ENCODE measurements around the gene FTCDNL1. TPM values are rescaled to one million over a fixed set of nuclear protein-coding genes. Genes with fewer than 3 reads are reported as not detected.

Gene FTCDNL1
- total and polyA plus RNA-seq, 4 donors: 2.1 to 5.3 (median 4.1) TPM

DNA sequence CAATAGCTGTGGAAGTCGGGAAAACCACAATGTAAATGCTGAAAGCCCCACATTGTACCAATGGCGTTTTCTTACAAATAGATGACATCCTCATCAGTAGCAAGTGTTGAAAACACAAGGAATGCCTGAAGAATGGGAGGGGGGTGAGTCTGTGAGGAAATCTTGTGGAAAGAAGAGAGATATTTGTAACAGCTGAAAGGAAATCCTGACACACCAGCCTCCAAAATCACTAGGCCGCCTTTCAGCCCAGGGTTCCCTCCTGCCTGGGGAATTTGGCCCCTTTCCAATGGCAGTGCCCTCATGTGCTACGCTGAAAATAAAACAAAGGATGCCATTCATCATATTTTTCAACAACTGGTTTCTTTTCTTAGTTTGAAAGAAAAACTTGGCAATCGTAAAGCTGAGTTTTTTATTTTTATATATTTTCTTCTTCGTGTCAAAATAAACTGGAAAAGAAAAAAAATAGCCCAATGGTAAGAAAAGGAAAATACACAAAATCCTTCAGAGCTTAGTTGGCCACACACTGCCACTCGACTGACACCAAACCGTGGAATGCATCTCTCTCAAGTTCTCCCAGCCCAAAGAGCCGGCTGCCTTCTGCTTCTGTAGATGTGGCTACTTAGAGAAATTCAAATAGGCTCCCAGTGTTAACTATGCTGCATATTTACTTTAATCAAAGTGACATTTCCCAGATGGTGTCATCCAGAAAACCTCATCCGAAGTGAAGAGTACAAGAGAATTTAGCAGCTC is 52.0 kb downstream of the FTCDNL1 start (continued):
- no peak for TF ChIP-seq RXRA (IDR thresholded peaks at IDR 0.05)
- TF ChIP-seq HNF4G (IDR thresholded peaks at IDR 0.05): no peak
- TF ChIP-seq, protein P1, sequence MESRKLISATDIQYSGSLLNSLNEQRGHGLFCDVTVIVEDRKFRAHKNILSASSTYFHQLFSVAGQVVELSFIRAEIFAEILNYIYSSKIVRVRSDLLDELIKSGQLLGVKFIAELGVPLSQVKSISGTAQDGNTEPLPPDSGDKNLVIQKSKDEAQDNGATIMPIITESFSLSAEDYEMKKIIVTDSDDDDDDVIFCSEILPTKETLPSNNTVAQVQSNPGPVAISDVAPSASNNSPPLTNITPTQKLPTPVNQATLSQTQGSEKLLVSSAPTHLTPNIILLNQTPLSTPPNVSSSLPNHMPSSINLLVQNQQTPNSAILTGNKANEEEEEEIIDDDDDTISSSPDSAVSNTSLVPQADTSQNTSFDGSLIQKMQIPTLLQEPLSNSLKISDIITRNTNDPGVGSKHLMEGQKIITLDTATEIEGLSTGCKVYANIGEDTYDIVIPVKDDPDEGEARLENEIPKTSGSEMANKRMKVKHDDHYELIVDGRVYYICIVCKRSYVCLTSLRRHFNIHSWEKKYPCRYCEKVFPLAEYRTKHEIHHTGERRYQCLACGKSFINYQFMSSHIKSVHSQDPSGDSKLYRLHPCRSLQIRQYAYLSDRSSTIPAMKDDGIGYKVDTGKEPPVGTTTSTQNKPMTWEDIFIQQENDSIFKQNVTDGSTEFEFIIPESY (IDR thresholded peaks at IDR 0.05): no peak
- no peak for TF ChIP-seq GABPA (IDR thresholded peaks at IDR 0.05 in 1 of 2, conservative IDR thresholded peaks at IDR 0.05 in 1 of 2)
- no peak for TF ChIP-seq FOXA1 (IDR thresholded peaks at IDR 0.05)
- TF ChIP-seq JUND (IDR thresholded peaks at IDR 0.05): no peak
- no peak for TF ChIP-seq RAD21 (IDR thresholded peaks at IDR 0.05)

DNA sequence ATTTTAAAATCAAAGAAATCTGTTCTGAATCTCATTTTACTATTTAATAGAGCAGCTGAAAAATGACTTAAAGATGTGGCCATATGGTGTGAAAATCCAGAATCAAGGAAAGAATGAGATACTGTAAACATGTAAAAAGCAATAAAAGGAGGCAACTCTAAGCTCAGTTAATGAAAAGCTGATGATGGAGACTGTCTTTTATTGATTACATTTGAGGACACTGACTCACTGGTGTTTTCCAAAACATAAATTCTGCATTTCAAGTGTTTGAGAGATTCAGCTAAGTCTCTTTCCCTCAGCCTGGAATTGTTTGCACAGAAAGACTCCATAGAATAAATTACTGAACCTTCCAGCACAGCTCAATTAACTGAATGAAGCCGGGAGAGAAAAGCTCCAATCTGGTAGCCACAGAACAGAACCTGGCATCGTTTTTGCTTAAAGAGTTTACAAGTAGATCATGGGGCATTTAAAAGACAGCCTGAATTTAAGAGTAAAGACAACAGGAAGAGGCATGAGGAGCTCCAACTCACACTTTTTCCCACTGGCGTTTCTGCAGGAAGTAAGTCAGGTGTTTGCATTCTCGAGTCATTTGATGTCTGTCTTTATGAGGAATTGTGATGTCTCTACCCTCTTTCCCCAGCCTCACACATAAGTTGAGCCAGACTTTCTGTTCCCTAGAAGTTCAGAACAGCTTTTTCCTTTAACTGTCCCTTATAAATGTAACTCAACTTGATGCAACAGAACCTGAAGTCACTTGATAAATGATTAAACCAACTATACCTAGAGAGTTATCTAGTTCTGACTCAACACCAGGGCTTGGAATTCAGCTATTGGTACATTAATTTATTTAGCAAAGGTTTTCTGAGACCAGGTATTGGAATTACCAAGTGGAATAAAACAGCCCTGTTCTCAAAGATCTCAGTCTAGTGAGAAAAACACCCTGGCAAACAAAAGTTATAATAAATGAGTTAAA is 53.3 kb downstream of the FTCDNL1 start:
- Histone ChIP-seq H3K9ac (ENCODE audit: low read depth in 1 of 2, low read length in 2 of 2) (no peak overlapping the region), H3K27me3 (ENCODE audit: control insufficient read depth in 4 of 4, insufficient read depth in 4 of 4, low read length in 3 of 4) (no peaks in the 10 kb centered on the region), H3K27ac (ENCODE audit: low read depth in 1 of 2, low read length in 2 of 2) (no peak overlapping the region), H3K9me3 (ENCODE audit: control insufficient read depth in 4 of 4, low read length in 3 of 4) (no peaks in the 10 kb centered on the region), H3K4me3 (ENCODE audit: low read depth in 1 of 3, low read length in 3 of 3) (no peak overlapping the region), H3K36me3 (ENCODE audit: control insufficient read depth in 4 of 4, insufficient read depth in 3 of 4, low read depth in 1 of 4, low read length in 3 of 4) (no peaks in the 10 kb centered on the region), H3K4me1 (ENCODE audit: control insufficient read depth in 4 of 4, insufficient read depth in 4 of 4, low read length in 3 of 4) (no peaks in the 10 kb centered on the region)
- DNase-seq (ENCODE audit: low spot score): no peak
- TF ChIP-seq HNF4A (conservative IDR thresholded peaks at IDR 0.05) (no peak), GABPA (IDR thresholded peaks at IDR 0.05 in 1 of 2, conservative IDR thresholded peaks at IDR 0.05 in 1 of 2) (no peak), FOXA1 (IDR thresholded peaks at IDR 0.05) (no peak), TAF1 (conservative IDR thresholded peaks at IDR 0.05) (no peak)
- TF ChIP-seq, protein P2, sequence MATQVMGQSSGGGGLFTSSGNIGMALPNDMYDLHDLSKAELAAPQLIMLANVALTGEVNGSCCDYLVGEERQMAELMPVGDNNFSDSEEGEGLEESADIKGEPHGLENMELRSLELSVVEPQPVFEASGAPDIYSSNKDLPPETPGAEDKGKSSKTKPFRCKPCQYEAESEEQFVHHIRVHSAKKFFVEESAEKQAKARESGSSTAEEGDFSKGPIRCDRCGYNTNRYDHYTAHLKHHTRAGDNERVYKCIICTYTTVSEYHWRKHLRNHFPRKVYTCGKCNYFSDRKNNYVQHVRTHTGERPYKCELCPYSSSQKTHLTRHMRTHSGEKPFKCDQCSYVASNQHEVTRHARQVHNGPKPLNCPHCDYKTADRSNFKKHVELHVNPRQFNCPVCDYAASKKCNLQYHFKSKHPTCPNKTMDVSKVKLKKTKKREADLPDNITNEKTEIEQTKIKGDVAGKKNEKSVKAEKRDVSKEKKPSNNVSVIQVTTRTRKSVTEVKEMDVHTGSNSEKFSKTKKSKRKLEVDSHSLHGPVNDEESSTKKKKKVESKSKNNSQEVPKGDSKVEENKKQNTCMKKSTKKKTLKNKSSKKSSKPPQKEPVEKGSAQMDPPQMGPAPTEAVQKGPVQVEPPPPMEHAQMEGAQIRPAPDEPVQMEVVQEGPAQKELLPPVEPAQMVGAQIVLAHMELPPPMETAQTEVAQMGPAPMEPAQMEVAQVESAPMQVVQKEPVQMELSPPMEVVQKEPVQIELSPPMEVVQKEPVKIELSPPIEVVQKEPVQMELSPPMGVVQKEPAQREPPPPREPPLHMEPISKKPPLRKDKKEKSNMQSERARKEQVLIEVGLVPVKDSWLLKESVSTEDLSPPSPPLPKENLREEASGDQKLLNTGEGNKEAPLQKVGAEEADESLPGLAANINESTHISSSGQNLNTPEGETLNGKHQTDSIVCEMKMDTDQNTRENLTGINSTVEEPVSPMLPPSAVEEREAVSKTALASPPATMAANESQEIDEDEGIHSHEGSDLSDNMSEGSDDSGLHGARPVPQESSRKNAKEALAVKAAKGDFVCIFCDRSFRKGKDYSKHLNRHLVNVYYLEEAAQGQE (IDR thresholded peaks at IDR 0.05): no peak
- 72% methylated on average over 4 of the region's 4 CpGs for WGBS

GRCh38 chr2:199792381-199792780 is 58.6 kb downstream of the FTCDNL1 start:
- Histone ChIP-seq H3K27ac (ENCODE audit: low read depth in 1 of 2, low read length in 2 of 2) (no peak overlapping the region), H3K9me3 (ENCODE audit: control insufficient read depth in 4 of 4, low read length in 3 of 4) (no peaks in the 10 kb centered on the region), H3K9ac (ENCODE audit: low read depth in 1 of 2, low read length in 2 of 2) (no peak overlapping the region), H3K27me3 (ENCODE audit: control insufficient read depth in 4 of 4, insufficient read depth in 4 of 4, low read length in 3 of 4) (no peaks in the 10 kb centered on the region), H3K36me3 (ENCODE audit: control insufficient read depth in 4 of 4, insufficient read depth in 3 of 4, low read depth in 1 of 4, low read length in 3 of 4) (no peaks in the 10 kb centered on the region), H3K4me3 (ENCODE audit: low read depth in 1 of 3, low read length in 3 of 3) (no peak overlapping the region), H3K4me1 (ENCODE audit: control insufficient read depth in 4 of 4, insufficient read depth in 4 of 4, low read length in 3 of 4) (no peaks in the 10 kb centered on the region)
- DNase-seq (ENCODE audit: low spot score): no peak
- TF ChIP-seq HNF4A (conservative IDR thresholded peaks at IDR 0.05): no peak
- no peak for TF ChIP-seq FOXA1 (IDR thresholded peaks at IDR 0.05)
- no peak for TF ChIP-seq TAF1 (conservative IDR thresholded peaks at IDR 0.05)
- no peak for TF ChIP-seq SP1 (IDR thresholded peaks at IDR 0.05)
- no peak for TF ChIP-seq MAX (IDR thresholded peaks at IDR 0.05)
- no peak for TF ChIP-seq HNF4G (IDR thresholded peaks at IDR 0.05)
- no peak for TF ChIP-seq FOXA2 (IDR thresholded peaks at IDR 0.05)
- no peak for TF ChIP-seq JUND (IDR thresholded peaks at IDR 0.05)
- TF ChIP-seq, protein P2 (IDR thresholded peaks at IDR 0.05): no peak
- TF ChIP-seq, protein P1 (IDR thresholded peaks at IDR 0.05): no peak
- no peak for TF ChIP-seq NR2F2 (IDR thresholded peaks at IDR 0.05)
- TF ChIP-seq YY1 (IDR thresholded peaks at IDR 0.05): no peak
- 70% methylated on average over 4 of the region's 4 CpGs for WGBS

All from liver (tissue), 9 donors.